GM21390 (cell line): ENCODE measurements around the gene FOXO6.
"Not testable (repeated sequence)": the region's sequence is repeated elsewhere in the genome, so short reads cannot be mapped to it uniquely, and the experiment has no call there.

Experiments
- ATAC-seq: cut with Tn5 transposase; IDR thresholded peaks from one replicate; pipeline ENCODE4 v1.9.1; 2021; ENCODE audit not compliant: unreplicated experiment

FOXO6 gene

GRCh38 chr1:41328780-41329640, 32.2 kb upstream of the FOXO6 start:
- no peak for ATAC-seq

DNA sequence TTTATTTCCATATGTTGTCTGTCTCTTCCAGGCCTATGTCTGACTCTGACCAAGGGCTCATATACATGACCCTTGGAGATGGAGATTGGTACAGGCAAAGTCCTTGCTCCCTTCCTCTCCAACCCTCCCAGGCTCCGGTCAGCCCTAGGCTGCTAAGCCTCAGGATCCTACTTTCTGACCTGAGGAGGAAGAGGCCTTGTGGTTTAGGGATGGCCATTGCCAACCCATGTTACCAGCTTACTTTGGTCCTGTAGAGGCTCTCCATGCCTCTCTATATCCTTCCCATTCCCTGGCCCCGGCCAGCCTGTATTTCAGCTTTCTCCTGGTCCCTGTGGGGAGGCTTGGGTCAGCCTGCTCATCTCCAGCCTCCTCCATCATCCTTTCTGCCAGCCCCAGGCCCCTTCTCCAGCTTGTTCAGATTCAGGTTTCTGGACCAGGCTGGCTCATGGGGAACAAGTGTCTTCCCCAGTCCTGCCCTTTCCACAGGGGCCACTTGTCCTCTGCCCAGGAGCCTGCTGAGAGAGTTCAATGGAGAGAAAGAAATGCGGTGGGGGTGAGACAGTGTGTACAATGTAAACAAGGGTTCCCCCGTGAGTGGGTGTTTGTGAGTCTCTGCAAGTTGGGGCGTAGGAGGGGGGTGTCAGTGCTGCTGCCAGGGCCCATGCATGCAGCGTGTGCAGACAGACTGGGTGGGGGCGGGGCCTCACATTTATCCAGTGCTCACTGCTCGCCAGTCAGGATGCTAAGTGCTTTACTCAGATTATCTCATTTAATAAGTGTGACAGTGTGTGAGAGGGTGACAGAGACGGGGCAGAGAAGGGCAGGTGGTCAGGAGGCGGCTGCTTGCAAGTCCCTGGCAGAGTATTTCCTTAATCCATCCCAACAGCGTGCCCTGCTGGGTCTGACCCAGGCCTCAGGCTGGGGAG, 31.3 kb upstream of the FOXO6 start:
- no peak for ATAC-seq

DNA sequence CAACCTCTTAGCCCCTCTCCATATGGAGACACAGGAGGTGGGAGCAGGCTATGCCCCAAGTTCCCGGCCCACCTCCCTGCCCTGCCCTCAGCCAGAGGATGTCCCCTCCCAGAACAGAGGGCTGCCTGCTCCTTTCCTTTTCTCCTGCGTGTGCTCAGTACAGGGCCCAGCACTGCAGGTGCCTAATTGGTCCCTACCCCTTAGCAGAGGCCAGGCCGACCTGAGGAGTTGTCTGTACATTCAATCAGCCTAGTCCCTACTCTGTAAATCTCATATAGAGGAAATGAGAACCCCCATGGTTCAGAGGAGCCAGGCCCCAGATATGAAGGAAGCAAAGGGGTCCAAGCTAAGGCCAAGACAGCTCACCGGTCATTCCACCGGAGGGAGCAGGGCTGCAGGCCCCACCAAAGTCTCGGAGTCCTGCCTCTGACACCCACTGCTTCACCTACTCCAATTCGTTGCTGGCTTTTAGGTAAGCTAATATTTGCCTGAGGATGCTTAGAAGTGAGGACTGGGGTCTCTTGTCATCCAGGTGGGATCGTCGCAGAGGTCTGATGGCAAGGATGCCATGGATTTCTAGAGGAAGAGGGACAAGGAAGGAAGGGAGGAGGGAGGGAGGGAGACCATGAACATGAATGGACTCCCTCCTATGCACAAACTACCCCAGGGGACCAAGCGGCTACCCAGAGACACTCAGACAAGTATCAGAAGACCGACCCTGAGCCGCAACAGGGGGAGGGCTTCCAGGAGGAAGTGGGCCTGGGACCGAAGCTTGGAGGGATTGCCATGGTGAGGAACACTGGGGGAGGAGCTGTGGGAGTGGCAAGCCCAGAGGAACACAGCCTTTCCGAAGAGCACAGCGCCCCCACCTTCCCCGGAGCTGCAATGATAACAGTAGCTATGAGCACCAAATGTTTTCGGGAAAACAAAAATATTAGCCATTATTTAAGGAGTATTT, 30.4 kb upstream of the FOXO6 start:
- no peak for ATAC-seq

GRCh38 chr1:41331546-41331917, 29.7 kb upstream of the FOXO6 start:
- no peak for ATAC-seq

DNA sequence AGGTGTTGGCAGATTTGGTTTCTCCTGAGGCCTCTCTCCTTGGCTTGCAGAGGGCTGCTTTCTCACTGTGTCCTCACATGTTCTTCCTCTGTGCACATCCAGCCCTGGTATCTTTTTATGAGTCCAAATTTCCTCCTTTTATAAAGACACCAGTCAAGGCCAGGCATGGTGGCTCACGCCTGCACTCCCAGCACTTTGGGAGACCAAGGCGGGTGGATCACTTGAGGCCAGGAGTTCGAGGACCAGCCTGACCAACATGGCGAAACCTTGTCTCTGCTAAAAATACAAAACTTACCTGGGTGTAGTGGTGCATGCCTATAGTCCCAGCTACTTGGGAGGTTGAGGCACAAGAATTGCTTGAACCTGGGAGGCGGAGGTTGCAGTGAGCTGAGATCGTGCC, 29.1 kb upstream of the FOXO6 start:
- ATAC-seq = not testable (repeated sequence)

GRCh38 chr1:41333146-41333784, 28.0 kb upstream of the FOXO6 start:
- ATAC-seq = no peak

DNA sequence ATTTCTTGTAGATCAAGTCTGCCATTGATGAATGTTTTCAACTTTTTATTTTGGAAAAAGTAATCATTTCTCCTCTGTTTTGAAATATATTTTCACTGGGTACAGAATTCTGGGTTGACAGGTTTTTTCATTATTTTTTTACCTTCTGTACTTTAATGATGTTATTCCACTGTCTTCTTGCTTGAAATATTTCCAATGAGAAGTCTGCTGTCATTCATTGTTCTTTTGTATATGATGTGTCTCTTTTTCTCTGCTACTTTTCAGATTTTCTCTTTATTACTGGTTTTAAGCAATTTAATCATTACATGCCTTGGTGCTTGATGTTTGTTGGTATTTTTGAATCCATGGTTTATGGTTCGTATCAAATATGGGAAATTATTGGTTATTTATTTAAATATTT, 22.4 kb upstream of the FOXO6 start:
- ATAC-seq = no peak

DNA sequence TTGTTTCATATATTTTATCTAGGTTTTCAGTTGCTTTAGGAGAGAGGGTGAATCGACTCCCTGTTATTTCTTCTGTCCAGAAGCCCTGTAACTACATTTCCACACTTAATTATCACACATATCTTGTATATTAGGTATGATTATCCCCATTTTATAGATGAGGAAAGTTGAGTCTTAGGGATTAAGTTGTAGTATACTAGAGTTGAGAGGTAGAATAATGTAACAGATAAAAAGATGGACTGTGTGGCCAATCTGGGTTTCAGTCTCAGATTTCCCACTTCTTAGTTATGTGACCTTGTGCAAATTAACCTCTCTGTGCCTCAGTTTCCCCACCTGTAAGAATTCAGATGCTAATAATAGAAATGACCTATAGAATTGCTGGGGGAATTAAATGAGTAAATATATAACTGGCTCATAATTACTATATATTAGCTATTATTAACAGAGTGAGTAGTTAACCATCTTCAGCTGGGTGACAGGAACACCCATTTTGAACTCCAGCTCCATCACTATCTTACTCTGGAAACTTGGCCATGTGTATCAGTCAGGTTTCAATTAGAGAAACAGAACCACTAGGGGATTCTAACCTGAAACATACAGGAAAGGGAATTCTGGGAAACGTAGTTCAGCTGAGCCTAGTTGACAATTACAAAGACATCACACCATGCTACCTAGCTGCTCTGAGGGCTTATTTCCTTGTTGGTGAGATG, 20.4 kb upstream of the FOXO6 start:
- no peak for ATAC-seq

DNA sequence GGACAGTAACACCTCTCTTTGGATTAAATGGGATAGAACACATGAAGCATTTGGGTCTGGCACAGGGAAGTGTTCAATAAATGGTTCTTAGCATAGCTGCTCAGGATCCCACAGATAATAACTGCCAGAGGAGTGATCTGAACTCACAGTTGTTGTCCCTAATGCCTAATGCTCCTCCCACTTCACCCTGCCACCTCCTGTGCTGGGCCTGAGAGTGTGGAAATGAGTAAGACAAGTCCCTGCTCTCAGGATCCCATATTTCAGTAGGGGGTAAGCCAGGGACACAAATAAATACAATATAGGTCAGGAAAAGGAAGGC, 19.9 kb upstream of the FOXO6 start:
- ATAC-seq = no peak

DNA sequence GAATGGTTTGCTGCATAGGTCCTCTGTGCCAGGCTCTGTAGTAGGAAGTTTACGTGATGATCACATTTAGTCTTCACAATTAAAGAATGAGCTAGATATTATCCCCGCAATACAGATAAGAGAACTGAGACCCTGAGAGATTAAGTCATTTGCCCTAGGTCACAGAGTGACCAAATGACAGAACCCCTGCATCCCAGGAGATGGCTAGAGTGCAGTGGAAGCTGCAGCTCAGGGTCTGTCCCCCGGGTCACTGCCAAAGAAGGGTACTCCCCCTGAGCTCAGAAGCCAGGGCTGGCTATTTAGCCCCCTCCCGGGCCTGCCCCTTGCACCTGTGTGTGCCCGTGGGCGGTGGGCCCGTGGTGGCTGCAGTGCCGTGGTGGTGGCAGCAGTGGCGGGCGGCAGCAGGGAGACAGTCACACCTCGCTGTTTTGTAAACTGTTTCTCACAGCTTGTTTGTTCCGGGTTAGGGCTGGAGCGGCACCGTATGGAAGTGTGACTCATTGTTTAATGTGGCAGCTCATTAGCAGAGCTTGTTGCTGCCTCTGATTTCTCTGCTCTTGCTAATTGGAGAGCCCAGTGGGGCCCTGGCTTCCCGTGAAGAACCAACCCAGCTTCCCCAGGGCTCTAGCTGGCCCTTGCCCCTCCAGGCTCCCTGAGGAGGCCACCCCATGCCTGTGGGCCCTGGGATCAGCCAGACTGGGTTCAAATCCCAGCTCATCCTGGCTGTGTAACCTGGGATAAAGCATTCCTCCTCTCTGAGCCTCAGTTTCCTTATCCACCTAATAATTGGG, 19.3 kb upstream of the FOXO6 start:
- no peak for ATAC-seq

DNA sequence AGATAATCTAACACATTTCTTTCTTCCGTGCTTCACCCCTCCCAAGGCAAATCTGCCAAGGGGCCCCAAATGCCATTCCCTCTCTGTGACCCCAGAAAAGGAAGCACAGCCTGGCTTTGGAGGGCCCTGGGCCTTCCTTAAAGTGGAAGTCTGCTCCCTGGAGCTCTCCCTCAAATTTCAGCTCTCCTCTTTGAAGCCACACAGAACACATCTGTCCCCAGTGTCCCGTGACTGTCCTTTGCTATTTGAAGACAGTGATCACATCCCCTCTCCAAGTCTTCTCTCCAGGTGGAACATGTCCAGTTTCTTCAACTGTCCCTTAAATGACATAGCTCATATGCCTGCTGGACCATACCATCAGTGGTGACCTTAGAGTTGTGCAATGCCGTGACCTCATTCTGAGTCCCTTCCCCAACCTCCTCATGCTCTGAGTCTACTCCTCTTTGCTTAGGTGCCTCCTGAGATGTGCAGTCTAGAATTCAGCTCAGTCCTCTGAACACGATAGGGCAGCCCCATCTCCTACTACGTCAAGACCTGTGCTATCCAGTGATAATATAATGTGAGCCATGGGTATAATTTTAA, 18.4 kb upstream of the FOXO6 start:
- ATAC-seq = no peak

GRCh38 chr1:41343790-41344699, 17.2 kb upstream of the FOXO6 start:
- ATAC-seq = no peak

GRCh38 chr1:41344708-41345159, 16.5 kb upstream of the FOXO6 start:
- no peak for ATAC-seq

DNA sequence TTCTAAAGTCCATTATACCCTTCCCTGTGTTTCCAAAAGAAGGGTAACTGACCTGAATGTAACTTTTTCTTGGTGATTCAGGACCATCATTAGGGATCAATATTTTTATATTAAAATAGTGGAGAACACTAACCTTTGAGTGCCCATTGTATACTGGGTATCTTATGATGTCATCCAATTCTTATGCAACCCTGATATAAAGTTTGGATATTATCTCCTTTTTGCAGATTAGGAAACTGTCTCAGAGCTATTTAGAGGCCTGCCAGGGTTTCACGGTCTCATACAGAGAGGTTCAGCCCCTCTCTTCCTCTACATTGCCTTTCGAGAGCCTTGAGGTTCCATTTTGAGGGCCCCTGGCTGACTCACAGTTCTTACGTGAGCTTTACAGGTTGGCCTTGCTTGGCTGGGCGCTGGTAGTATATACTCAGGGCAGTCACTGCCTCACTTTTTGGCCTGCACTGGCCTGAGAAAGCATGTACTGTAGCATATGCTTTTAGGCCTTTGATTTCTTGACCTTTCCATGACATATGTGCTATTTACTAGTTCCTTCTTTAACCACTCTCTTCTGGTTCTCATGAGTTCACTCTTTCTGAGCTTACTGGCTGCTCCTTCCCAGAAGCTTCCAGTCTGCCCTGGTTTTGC, 15.7 kb upstream of the FOXO6 start:
- ATAC-seq = no peak

GRCh38 chr1:41347276-41347675, 14.0 kb upstream of the FOXO6 start:
- no peak for ATAC-seq

DNA sequence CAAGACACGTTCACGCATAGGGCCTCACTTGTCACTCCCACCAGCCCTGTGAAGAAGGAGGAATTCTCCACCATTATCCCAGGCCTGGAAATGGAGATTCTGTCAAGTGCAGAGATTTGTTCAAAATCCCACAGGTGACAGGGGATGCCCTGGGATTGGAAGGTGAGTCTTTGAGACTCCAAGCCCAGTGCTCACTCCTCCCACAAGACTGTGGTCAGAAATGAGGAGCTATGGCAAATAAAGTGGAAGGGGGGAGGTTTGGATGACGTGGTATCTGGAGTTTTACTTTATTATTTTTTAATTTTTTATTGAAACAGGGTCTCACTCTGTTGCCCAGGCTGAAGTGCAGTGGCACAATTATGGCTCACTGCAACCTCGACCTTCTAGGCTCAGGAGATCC, 12.8 kb upstream of the FOXO6 start:
- no peak for ATAC-seq

- ATAC-seq = no peak
Observed at GRCh38 chr1:41349361-41350054, 11.7 kb upstream of the FOXO6 start.
